Measurements from ENCODE around the gene VAV2. TPM values are rescaled to one million over a fixed set of nuclear protein-coding genes. Genes with fewer than 3 reads are reported as not detected.

VAV2 gene
- total and polyA plus RNA-seq, 8 donors, result 25.3 to 44.1 (median 35.5) TPM

GRCh38 chr9:133997584-133997983 is 5.5 kb upstream of the VAV2 start:
- H3K27ac ChIP-seq, result no peak overlapping the region
- no peaks in the 10 kb centered on the region for H3K36me3 ChIP-seq
- H3K27me3 ChIP-seq, result peaks cover 0 to 19% of the 10 kb centered on the region in 2 donors
- H3K4me3 ChIP-seq, result no peak overlapping the region
- DNase-seq (no peak), ATAC-seq (no peak)
- H3K9me3 ChIP-seq, result no peaks in the 10 kb centered on the region
- no peak for TF ChIP-seq CTCF (IDR thresholded peaks at IDR 0.05)
- intact Hi-C loops (cut with DNase I), result loop anchor here (5.0 to 10.0 kb wide), 2 partner anchors 203 to 205 kb away; no protein-coding TSS in a partner anchor
- peaks cover 10 to 16% of the 10 kb centered on the region in 2 donors for H3K4me1 ChIP-seq

GRCh38 chr9:133996531-133997520 is 4.7 kb upstream of the VAV2 start:
- Histone ChIP-seq H3K4me3 (no peak overlapping the region), H3K9me3 (no peaks in the 10 kb centered on the region), H3K4me1 (peaks cover 10 to 16% of the 10 kb centered on the region in 2 donors), H3K27ac (no peak overlapping the region), H3K27me3 (peaks cover 0 to 22% of the 10 kb centered on the region in 2 donors), H3K36me3 (no peaks in the 10 kb centered on the region)
- DNase-seq (no peak), ATAC-seq (no peak)
- no peak for TF ChIP-seq CTCF (IDR thresholded peaks at IDR 0.05)
- intact Hi-C loops (cut with DNase I), result loop anchor here (5.0 to 10.0 kb wide), 2 partner anchors 202 to 205 kb away; no protein-coding TSS in a partner anchor

- no peaks in the 10 kb centered on the region for H3K9me3 ChIP-seq
- ATAC-seq (no peak), DNase-seq (no peak)
- intact Hi-C loops (cut with DNase I), result loop anchor here (5.0 to 10.0 kb wide), 2 partner anchors 200 to 203 kb away; no protein-coding TSS in a partner anchor
- H3K27ac ChIP-seq, result no peak overlapping the region
- no peak overlapping the region for H3K4me3 ChIP-seq
- peaks cover 14 to 29% of the 10 kb centered on the region in 2 donors for H3K4me1 ChIP-seq
- TF ChIP-seq CTCF (IDR thresholded peaks at IDR 0.05), result no peak
- peaks cover 0 to 38% of the 10 kb centered on the region in 2 donors for H3K27me3 ChIP-seq
- H3K36me3 ChIP-seq, result no peaks in the 10 kb centered on the region
Measured at GRCh38 chr9:133995012-133995896, 3.1 kb upstream of the VAV2 start.

DNA sequence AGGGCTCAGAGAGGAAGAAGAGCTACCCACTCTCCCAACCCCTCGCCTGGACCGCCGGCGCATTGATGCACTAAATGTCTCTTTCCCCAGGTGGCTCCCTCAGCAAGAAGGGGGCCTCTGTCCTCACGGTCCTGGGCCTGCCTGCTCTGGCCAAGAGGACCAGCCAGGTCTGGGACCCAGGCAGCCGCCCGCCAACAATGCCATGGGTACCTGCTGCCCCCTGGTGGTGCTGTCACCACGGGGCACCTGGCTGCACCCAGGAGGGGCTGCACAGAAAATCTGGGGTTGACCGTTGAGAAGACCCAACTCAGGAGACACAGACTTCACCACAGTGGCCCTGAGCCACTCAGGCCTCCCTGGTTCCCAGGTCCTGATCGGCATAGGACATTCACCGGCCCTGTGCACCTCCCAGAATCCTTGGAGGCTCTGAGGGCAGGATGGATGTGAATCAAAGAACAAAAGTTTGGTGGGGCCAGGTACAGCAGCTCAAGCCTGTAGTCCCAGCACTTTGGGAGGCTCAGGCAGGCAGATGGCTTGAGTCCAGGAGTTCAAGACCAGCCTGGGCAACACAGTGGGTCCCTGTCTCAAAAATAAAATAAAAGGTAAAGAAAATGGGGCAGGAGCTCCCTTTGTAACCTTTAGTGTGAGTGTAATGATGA is 2.4 kb upstream of the VAV2 start:
- Histone ChIP-seq H3K4me3 (no peak overlapping the region), H3K36me3 (no peaks in the 10 kb centered on the region), H3K27ac (no peak overlapping the region), H3K27me3 (peaks cover 0 to 40% of the 10 kb centered on the region in 2 donors), H3K4me1 (peaks cover 14 to 33% of the 10 kb centered on the region in 2 donors), H3K9me3 (no peaks in the 10 kb centered on the region)
- ATAC-seq (peak; percentile 69), DNase-seq (peak; percentile 69 to 93 (median 80))
- TF ChIP-seq CTCF (IDR thresholded peaks at IDR 0.05), result peak; percentile 95 to 98
- intact Hi-C loops (cut with DNase I), result loop anchor here (5.0 to 10.0 kb wide), 2 partner anchors 200 to 202 kb away; no protein-coding TSS in a partner anchor

All from left lung (tissue), 10 donors.